A673 (cell line): ENCODE data around the gene GSDMA. TPM values are rescaled to one million over a fixed set of nuclear protein-coding genes. Genes with fewer than 3 reads are reported as not detected.
"Not testable (repeated sequence)": the region's sequence is repeated elsewhere in the genome, so short reads cannot be mapped to it uniquely, and the experiment has no call there.

Experiments
- BruUV-seq: library from RNA; stranded (reverse); fragments of 400-500 nt; replicated peaks from 2 replicates; lab custom pipeline; 2021; lab: Mats Ljungman, UMichigan
- CTCF ChIA-PET: fragments of 300-600 bp; sonication (Branson Sonifier 250); formaldehyde crosslinking; loops from one replicate; lab custom pipeline; 2022; ENCODE audit warnings: antibody characterized with exemption; lab: Charles Lee
- POLR2A ChIA-PET: fragments of 300-600 bp; sonication (Branson Sonifier 250); formaldehyde crosslinking; loops from one replicate; lab custom pipeline; 2022; ENCODE audit warnings: antibody characterized with exemption; ENCODE audit not compliant: low non-redundant PET; lab: Charles Lee
- DNase-seq: peaks from one replicate; pipeline ENCODE4 v3.0.0-alpha.2; 2015; ENCODE audit warnings: low spot score
- H3K27ac ChIP-seq: fragments of 200-600 bp; sonication (generic); 2 replicates; pipeline ENCODE4 v1.5.1; 2016; ENCODE audit warnings: mixed run types, low read depth, mild to moderate bottlenecking, mixed read lengths, antibody characterized with exemption, low read length; ENCODE audit not compliant: poor library complexity, severe bottlenecking
- H3K27me3 ChIP-seq: fragments of 200-600 bp; sonication (generic); replicated peaks from 2 replicates; pipeline ENCODE4 v1.6.1; 2017; ENCODE audit warnings: mixed run types, low read depth, mild to moderate bottlenecking, mixed read lengths, antibody characterized with exemption, low read length; ENCODE audit not compliant: insufficient read depth, poor library complexity
- H3K36me3 ChIP-seq: fragments of 200-600 bp; sonication (generic); 2 replicates; pipeline ENCODE4 v1.6.1; 2016; ENCODE audit warnings: mixed run types, mild to moderate bottlenecking, mixed read lengths, antibody characterized with exemption, low read length; ENCODE audit not compliant: insufficient read depth, poor library complexity, severe bottlenecking
- H3K4me1 ChIP-seq: fragments of 200-600 bp; sonication (generic); 2 replicates; pipeline ENCODE4 v1.6.1; 2017; ENCODE audit warnings: mixed run types, mild to moderate bottlenecking, mixed read lengths, antibody characterized with exemption, low read length; ENCODE audit not compliant: insufficient read depth, poor library complexity, severe bottlenecking
- H3K4me3 ChIP-seq: fragments of 200-600 bp; sonication (generic); 2 replicates; pipeline ENCODE4 v1.5.1; 2016; ENCODE audit warnings: low read depth, mixed run types, mild to moderate bottlenecking, mixed read lengths, low read length; ENCODE audit not compliant: poor library complexity, severe bottlenecking
- H3K9me3 ChIP-seq: fragments of 200-600 bp; sonication (generic); 2 replicates; pipeline ENCODE4 v1.6.1; 2016; ENCODE audit warnings: mixed run types, low read depth, mild to moderate bottlenecking, mixed read lengths, antibody characterized with exemption, low read length; ENCODE audit not compliant: poor library complexity, severe bottlenecking
- CTCF ChIP-seq: fragments of 300-800, 200-600 bp; sonication (generic); conservative IDR thresholded peaks from 2 replicates; pipeline ENCODE4 v1.5.1; 2017; ENCODE audit warnings: low read depth, mild to moderate bottlenecking, antibody characterized with exemption, low read length, moderate library complexity, mixed read lengths
- EZH2 ChIP-seq: fragments of 200-600 bp; sonication (generic); IDR thresholded peaks from 2 replicates; pipeline ENCODE4 v1.6.1; 2017; ENCODE audit warnings: borderline replicate concordance, low read depth, mild to moderate bottlenecking, mixed read lengths, antibody characterized with exemption, low read length; ENCODE audit not compliant: poor library complexity, severe bottlenecking
- intact Hi-C: fragments of 100-400 bp; cut with micrococcal nuclease; formaldehyde crosslinking; loops from one replicate; pipeline ENCODE4 v1.10.0; 2022; ENCODE audit not compliant: unreplicated experiment
- total RNA-seq: library from RNA; stranded (reverse); gene quantifications from 2 replicates; pipeline ENCODE4 v1.2.3, GENCODE V29; 2021

GSDMA gene
- total RNA-seq, 1 experiment from 2014 or later, result not detected

GRCh38 chr17:39946551-39947330, 16.1 kb upstream of the GSDMA start:
- BruUV-seq, result no TSS peak
- TF ChIP-seq CTCF, result no peak
- no peak for TF ChIP-seq EZH2
- Histone ChIP-seq H3K4me1 (no peaks in the 10 kb centered on the region), H3K27me3 (no peaks in the 10 kb centered on the region), H3K4me3 (no peak overlapping the region), H3K9me3 (no peaks in the 10 kb centered on the region), H3K27ac (no peak overlapping the region), H3K36me3 (no peaks in the 10 kb centered on the region)
- intact Hi-C loops, result no loop called here
- ChIA-PET CTCF (no interaction called here), POLR2A (no interaction called here)
- no peak for DNase-seq

- H3K4me1 ChIP-seq, DNase-seq, BruUV-seq, H3K4me3 ChIP-seq, POLR2A ChIA-PET, H3K27me3 ChIP-seq, intact Hi-C loops, CTCF ChIA-PET, H3K27ac ChIP-seq, H3K36me3 ChIP-seq, H3K9me3 ChIP-seq: not testable (repeated sequence)
Observed at GRCh38 chr17:39948489-39948828, 14.3 kb upstream of the GSDMA start.

- intact Hi-C loops, result no loop called here
Observed at GRCh38 chr17:39949028-39949427, 13.8 kb upstream of the GSDMA start.

More at GRCh38 chr17:39949028-39949427, 13.8 kb upstream of the GSDMA start:
- CTCF ChIA-PET, result interaction anchor here (0.7 kb wide), 1 partner anchor 10 kb away, joined by 3 read pairs; no protein-coding TSS in a partner anchor
- BruUV-seq, result no TSS peak
- no peak for TF ChIP-seq CTCF
- no peak for TF ChIP-seq EZH2
- Histone ChIP-seq H3K27ac (no peak overlapping the region), H3K4me3 (no peak overlapping the region), H3K36me3 (no peaks in the 10 kb centered on the region), H3K4me1 (no peaks in the 10 kb centered on the region), H3K9me3 (no peaks in the 10 kb centered on the region), H3K27me3 (no peaks in the 10 kb centered on the region)
- no peak for DNase-seq
- POLR2A ChIA-PET, result no interaction called here
